GM21528 (cell line): ENCODE results near the gene PPM1D.
A peak's percentile ranks its signal among the peaks of the same experiment; 100 is the strongest.
"Not testable (repeated sequence)": the region's sequence is repeated elsewhere in the genome, so short reads cannot be mapped to it uniquely, and the experiment has no call there.

ENCODE experiments used
- ATAC-seq: cut with Tn5 transposase; IDR thresholded peaks from one replicate; pipeline ENCODE4 v1.9.1; 2021; ENCODE audit warnings: mild to moderate bottlenecking, moderate library complexity; ENCODE audit not compliant: unreplicated experiment, low FRiP score

Gene PPM1D

GRCh38 chr17:60661489-60661888 is 61.5 kb downstream of the PPM1D start:
- ATAC-seq, result no peak

- no peak for ATAC-seq
These were observed 64.0 kb downstream of the PPM1D start for GRCh38 chr17:60664022-60664421.

DNA sequence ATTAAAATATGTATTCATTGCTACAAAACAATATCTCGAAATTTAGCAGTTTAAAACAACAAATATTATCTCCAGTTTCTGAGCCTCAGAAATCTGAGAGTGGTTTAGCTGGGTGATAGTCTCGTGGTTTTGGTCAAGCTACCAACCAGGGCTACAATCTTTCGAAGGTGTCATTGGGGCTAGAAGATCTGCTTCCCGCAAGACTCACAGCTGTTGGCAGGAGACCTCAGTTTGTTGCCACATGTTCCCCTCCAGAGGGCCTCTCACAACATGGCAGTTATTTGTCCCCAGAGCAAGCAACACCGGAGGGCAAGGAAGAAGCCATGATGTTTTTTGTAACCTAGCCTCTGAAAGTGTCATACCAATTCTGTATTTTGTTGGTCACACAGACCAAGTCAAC is 65.6 kb downstream of the PPM1D start:
- ATAC-seq, result no peak

DNA sequence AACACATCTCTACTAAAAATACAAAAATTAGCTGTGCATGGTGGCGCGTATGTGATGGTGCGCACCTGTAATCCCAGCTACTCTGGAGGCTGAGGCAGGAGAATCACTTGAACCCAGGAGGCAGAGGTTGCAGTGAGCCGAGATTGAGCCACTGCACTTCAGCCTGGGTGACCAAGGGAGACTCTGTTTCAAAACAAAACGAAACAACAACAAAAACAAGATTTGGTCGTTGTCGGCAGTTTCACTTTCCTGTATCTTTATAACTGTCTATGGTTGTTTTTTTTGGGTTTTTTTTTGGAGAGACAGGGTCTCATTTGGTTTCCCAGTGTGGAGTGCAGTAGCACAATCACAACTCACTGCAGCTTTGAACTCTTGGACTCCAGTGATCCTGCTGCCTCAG is 68.7 kb downstream of the PPM1D start:
- ATAC-seq, result not testable (repeated sequence)

GRCh38 chr17:60671482-60671881 is 71.5 kb downstream of the PPM1D start:
- no peak for ATAC-seq

DNA sequence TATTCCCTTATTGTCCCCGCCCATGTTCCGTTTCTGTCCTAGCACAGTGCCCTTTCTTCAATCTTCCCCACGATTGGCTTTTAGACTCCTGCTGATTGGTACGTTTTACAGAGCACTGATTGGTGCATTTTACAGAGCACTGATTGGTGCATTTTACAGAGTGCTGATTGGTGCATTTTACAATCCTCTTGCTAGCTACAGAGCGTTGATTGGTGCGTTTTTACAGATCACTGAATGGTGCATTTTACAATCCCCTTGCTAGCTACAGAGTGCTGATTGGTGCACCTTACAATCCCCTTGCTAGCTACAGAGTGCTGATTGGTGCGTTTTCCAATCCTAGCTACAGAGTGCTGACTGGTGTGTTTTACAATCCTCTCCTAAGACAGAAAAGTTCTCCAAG is 74.6 kb downstream of the PPM1D start:
- ATAC-seq, result not testable (repeated sequence)

DNA sequence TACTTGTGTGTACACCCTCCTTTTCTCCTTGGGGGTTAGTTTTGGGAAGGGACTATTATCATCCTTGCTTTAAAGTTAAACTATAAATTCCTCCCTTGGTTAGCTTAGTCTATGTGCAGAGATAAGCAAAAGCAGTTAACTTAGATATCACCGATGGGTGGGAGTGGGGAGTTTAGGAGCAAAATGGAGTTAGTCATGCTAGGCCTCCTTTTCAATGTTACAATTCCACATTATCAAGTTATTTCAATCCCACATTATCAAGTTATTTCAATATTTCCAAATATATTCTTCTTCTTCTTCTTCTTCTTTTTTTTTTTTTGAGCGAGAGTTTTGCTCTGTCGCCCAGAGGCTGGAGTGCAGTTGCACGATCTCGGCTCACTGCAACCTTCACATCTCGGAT is 76.0 kb downstream of the PPM1D start:
- no peak for ATAC-seq

DNA sequence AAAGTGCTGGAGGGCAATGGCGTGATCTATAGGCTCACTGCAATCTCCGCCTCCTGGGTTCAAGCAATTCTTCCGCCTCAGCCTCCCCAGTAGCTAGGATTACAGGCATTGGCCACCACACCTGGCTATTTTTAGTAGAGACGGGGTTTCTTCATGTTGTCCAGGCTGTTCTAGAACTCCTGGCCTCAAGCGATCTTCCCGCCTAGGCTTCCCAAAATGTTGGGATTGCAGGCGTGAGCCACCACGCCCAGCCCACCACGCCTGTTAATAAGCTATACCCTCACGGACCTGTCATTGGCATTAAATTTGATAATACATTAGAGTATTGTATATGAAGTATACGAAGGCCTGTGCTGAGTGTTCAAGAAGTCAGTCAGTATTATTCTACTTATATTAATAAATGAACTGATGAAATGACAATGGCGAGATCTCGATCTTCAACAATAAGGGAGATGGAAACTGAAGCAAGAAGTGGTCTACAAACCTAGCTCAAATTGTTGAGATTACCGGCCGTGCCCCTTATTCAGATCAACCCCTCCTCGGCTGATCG is 76.8 kb downstream of the PPM1D start:
- no peak for ATAC-seq

DNA sequence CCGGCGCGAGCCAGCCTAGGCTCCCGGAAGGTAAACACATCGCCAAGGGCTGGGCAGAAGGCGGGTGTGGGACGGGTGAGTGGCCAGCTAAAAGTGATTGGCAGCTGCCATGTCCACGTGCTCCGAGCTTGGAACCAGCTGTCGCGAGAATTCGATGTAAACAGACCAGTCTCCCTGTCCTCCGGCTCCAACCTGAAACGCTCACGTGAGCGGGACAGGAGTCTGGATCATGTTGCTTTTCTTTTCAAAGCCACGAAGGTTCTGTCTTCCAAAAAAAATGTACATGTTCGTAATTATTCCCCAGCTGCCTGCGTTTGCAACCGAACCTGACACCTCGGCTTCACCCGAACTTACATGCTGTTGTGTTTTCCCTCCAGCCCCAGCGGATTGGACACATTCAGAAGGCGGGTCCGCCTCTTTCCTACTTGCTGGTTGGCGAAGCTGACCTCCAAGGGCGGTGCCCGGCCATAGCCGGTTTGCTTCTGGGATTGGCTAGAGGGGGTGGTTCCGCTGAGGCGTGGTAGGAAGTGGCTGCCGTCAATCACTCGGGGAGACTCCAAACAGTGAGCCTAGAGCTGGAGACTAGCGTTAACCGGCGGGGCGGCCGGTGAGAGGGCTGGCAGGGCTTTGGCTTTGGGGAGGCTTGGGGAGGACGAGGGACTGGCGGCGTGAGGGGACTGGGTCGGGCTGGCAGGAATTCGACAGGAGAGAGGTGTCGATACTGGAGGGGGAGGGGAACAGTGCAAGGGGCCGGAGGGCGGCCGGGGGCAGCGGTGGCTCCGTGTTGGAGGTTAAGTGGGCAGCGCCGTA is 77.5 kb downstream of the PPM1D start, which contains the start of gene BCAS3:
Gene BCAS3, plus strand, starts transcription at position 544 of the 810 bp plus-strand sequence.
- ATAC-seq, result peak; percentile 98

GRCh38 chr17:60678118-60678444 is 78.1 kb downstream of the PPM1D start:
- ATAC-seq, result no peak

DNA sequence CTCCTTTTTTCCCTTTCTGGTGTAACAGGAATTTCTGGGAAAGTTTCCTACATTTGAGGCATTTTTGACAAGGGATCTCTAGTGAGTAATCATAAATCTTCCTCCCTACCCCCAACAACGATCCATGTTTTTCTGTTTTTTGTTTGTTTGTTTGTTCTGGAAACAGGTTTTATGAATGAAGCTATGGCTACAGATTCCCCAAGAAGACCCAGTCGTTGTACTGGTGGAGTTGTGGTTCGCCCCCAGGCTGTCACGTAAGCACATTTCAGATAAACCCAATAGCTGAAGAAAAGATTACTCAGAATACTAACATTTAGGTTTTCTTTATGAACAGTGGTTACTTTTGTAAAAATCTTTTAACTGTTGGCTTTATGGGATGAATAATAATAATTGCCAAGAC is 79.3 kb downstream of the PPM1D start:
- ATAC-seq, result no peak

GRCh38 chr17:60680754-60681153 is 80.8 kb downstream of the PPM1D start:
- no peak for ATAC-seq

DNA sequence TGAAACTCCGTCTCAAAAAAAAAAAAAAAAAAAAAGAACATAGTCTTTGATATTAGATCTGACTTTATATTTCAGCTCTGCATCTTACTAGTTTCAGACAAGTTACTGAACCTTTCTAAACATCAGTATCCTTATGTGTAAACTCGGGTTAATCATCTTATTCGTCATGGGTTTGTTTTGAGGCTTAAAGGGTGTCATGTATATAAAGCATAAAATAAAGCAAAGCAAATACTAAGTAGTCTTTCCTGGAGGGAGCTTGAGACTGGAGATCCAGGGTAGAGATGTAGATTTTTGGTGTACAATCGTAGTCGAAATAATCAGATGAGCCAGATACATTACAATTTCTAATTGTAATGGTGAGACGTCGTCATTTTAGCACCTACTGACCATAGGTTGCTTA is 85.4 kb downstream of the PPM1D start:
- no peak for ATAC-seq

DNA sequence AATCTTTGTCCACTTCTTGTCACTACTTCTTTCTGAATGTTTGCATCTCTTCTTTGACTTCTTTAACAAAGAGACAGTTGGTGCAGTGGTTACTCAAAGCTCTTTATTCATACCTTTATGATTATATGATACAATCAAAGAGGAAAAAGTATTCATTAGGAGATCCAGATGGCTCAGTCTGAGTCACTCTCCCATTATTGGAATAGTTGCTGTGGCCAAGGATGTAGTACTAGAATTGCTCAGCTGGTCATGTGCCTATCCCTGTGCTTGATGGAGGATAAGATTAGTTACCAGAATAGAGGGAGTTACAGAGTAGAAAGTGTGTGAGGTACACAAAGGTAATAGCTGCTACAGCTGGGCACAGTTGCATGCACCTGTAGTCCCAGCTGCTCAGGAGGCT is 96.0 kb downstream of the PPM1D start:
- ATAC-seq, result no peak

DNA sequence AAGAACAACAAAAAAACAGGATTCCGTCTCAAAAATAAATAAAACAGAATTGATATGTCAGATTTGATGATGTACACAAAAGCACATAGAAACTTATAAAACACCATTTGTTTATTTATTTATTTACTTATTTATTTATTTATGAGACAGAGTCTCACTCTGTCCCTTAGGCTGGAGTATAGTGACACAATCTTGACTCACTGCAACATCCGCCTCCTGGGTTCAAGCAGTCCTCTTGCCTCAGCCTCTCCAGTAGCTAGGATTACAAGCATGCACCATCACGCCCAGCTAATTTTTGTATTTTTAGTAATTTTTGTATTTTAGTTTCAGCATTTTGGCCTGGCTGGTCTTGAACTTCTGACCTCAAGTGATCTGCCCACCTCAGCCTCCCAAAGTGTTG is 99.1 kb downstream of the PPM1D start:
- no peak for ATAC-seq

DNA sequence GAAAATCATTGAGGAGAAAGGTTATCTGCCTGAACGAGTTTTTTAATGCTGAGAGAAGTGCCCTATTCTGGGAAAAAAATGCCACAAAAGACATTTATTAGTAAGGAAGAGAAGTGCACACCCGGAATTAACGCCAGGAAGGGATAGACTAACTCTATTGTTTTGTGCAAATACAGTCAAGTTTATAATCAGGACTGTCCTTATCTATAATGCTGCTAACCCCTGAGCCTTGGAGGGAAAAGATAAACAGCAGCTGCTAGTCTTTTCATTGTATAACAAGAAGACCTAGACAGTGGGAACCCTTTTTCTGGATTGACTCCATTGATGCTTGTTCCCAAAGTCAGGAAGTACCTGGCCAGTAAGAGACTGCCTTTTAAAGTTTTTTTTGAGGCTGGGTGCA is 104.2 kb downstream of the PPM1D start:
- ATAC-seq, result no peak

GRCh38 chr17:60712675-60713074 is 112.7 kb downstream of the PPM1D start:
- ATAC-seq, result no peak

GRCh38 chr17:60713608-60714007 is 113.6 kb downstream of the PPM1D start:
- no peak for ATAC-seq
